Stimulated activated CD4-positive, alpha-beta T cell treated with anti-CD3 and anti-CD28 coated beads, Interleukin-1b, Interleukin-23, amount 100 ng/mL, for 48 hours (primary cell): ENCODE data around the gene VDAC2.
"Not testable (repeated sequence)": the region's sequence is repeated elsewhere in the genome, so short reads cannot be mapped to it uniquely, and the experiment has no call there.

Experiments
- DNase-seq: peaks from one replicate; pipeline ENCODE4 v3.0.0-alpha.2; 2020

The VDAC2 gene, protein sequence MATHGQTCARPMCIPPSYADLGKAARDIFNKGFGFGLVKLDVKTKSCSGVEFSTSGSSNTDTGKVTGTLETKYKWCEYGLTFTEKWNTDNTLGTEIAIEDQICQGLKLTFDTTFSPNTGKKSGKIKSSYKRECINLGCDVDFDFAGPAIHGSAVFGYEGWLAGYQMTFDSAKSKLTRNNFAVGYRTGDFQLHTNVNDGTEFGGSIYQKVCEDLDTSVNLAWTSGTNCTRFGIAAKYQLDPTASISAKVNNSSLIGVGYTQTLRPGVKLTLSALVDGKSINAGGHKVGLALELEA

DNA sequence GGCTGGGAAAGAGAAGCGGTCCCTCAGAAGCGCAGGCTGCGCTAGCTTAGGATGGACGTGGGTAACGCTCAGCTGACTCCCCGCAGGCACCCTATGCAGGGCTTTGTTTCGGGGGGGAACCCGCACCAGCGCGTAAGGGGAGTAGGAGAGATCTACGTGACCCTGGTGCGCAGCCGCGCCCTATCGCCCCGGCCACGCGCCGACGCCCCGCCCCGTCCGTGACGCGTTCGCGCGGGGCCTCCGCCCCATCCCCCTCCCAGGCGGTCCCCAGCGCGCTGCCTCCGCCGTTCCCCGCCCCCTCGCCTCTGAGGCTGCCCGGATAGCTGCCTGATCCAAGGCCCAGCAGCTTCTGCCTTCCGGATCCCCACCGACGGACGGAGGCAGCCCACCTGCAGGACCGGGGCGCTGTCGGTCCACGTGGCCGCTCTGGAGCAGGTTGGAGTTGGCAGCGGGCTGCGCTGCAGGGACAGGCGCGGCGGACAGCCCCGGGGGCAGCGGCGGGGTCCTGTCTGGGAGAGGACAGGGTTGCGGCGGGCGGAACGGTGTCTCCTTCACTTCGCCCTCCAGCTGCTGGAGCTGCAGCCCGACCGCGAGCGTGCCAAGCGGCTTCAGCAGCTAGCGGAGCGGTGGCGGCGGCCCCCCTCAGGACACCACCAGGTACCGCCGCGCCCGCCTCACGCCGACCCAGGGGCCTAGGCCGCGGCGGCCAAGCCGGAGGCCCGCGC lies at the start of gene VDAC2:
Gene VDAC2 (plus strand): TSS at position 515 of the 725 bp plus-strand sequence. CDS start 363 bp downstream, outside the sequence.
- DNase-seq = peak; percentile 92

DNA sequence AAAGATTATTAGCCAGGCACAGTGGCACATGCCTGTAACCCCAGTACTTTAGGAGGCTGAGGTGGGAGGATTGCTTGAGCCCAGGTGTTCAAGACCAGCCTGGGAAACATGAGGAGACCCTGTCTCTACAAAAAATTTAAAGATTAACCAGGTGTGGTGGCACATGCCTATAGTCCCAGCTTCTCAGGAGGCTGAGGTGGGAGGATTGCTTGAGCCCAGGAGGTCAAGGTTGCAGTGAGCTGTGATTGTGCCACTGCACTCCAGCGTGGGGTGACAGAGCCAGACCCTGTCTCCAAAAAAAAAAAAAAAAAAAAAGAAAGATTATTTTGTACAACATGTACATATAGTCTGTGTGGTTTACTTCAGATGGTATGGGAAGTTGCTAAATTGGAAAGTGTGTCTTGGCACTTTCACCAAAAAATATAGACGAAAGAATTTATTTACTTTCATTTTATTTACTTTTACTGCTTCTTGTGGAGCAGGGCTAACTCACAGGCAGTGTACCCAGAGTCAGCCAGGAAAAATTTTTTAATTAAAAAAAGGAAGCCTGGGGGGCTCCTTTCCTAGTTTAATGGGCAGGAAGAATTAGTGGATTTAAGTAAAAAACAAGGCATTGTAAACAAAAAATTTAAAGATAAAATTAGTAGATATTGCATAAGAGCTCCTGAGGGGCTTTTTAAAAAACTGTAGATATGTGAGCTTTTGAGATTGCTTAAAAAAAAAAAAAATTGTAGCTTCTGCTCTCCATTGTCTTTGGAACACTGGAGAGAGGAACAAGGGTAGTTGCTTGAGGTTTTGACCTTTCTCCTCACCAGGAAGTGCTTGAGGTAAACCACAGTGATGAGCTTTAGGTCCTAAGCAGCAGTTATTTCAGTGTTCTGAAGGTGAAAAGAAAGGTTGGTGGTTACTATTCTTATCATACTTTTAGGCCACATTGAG lies 44.6 kb upstream of the VDAC2 start:
- no peak for DNase-seq

DNA sequence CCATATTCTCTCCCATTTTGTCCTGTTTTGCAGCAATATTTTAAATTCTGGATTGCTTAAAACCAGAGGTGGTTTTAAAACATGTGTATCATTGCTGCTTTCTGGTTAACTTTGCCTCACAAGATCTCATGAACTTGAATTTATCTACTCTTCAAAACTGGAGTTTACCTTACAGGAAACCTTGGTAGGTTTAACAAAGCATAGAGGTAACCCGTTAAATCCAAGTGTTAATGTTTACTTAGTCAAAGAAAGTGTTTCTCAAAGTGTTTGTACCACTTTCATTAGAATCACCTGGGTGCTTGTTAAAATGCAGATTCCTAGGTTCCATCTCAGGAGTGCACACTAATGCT lies 44.0 kb upstream of the VDAC2 start:
- no peak for DNase-seq

DNA sequence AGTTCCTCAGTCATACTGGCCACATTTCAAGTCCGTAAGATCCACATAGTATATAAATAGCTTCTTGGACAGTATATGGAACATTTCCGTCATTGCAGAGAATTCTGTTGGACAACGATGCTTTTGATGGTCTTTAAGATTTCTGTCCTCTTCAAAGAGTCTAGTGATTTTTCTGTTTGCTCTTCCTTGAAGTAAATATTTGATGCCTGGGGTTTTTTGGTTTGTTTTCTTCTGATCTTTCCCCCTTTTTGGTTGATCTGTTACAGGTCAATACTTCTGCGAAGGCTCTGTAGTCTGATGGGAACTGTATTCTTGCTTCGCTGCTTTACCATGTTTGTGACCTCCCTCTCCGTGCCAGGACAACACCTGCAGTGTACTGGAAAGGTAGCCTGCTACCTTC lies 42.3 kb upstream of the VDAC2 start:
- DNase-seq = no peak

DNA sequence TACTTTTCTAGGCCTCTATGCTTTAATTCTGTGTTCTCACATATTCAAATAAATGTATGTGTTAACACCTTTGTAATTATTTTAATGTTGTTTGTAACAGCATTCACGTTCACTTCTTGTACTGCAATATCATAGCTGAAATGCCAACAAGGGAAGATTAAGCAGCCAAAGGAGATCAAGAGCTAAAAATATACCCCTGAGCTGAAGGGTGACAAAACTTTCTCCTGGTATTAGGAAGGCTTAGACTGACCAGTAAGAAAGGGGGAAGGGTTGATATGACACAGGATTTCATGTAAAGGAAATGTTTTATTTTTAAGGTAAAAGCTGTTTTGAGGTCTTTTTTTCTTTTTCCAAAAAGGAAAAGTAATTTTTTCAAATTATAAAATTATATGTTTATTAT lies 40.4 kb upstream of the VDAC2 start:
- no peak for DNase-seq

DNA sequence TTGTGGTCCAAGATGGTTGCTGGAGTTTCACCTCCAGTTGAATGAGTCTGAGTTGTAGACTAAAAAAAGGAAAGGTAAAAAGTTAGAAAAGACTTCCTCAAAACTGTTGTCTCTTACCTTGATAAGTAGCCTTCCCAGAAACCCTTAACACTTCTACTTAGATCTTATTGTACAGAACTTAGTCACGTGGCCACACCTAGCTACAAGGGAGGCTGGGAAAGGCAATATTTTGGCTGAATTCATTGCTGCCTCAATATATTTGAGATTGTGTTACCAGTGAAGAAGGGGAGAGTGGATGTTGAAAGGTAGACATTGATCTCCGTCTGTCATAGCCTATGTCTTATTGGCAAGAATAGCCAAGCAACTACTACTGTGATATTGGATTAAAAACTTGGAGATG lies 35.5 kb upstream of the VDAC2 start:
- DNase-seq = no peak

DNA sequence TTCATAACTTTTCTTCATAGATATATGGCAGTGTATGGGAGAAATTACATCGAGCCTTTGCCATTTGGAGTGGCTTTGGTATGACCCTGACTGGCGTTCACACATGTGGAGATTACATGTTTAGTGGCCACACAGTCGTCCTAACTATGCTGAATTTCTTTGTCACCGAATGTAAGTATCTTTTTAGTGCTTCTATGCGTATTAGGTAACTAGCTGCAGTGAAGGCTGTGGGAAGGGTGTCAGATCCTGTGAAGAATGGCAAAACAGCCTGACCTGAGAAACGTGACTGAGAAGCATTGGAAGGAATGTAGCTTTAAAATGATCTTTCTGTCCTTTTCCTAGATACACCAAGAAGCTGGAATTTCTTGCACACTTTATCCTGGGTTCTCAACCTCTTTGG lies 34.5 kb upstream of the VDAC2 start:
- DNase-seq = no peak

DNA sequence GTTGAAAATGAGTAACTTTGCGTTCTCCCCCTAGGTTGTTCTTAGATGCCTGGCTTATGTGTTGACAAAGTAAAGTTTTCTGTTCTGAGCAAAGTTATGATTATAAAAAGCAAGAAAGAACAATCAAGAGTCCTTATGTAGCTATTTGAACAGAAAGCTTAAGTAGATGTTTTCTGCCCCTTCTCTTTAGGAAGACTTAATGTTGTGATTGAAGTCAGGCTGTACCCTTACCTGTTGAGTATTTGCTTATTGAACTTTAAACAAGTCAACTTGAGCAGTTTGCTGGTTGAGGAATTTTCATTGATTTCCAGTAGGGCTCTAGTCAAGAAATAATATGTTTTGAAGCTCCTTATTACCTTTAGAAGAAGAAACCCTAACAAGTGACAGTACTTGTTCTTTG lies 33.9 kb upstream of the VDAC2 start:
- DNase-seq = no peak

GRCh38 chr10:75179657-75180177 lies 30.9 kb upstream of the VDAC2 start:
- no peak for DNase-seq

- DNase-seq = no peak
Measured at GRCh38 chr10:75180592-75180991, 30.0 kb upstream of the VDAC2 start.

DNA sequence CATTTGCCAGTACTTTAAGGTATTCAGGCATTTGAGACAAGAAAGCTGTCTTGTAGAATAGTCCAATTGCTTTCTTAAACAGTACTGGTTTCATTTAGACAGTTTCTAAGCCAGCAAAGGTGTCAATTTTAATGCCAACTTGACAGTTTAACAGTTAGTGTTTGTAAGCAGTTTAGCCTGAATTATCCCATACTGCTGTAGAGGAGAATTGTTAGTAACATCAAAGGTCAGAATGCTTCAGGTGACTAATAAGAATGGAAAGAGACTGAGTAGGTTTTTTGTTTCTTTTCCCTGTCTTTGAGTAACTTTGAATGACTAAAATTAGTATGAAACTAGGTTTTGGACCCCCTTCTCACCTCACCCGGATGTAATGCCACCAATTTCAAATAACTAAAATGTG lies 29.5 kb upstream of the VDAC2 start:
- no peak for DNase-seq

DNA sequence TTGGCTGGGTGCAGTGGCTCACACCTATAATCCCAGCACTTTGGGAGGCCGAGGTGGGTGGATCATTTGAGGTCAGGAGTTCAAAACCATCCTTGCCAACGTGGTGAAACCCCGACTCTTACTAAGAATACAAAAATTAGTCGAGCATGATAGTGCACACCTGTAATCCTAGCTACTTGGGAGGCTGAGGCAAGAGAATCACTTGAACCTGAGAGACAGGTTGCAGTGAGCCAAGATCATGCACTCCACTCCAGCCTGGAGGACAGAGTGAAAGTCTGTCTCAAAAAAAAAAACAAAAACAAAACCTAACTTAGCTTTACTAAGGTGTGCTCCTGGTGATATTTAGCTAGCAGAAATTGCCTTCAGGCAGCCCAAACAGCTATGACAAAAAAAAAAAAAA lies 24.3 kb upstream of the VDAC2 start:
- no peak for DNase-seq

GRCh38 chr10:75187961-75188426 lies 22.6 kb upstream of the VDAC2 start:
- peak; percentile 63 for DNase-seq

- DNase-seq = not testable (repeated sequence)
Measured at GRCh38 chr10:75188522-75188921, 22.1 kb upstream of the VDAC2 start.

DNA sequence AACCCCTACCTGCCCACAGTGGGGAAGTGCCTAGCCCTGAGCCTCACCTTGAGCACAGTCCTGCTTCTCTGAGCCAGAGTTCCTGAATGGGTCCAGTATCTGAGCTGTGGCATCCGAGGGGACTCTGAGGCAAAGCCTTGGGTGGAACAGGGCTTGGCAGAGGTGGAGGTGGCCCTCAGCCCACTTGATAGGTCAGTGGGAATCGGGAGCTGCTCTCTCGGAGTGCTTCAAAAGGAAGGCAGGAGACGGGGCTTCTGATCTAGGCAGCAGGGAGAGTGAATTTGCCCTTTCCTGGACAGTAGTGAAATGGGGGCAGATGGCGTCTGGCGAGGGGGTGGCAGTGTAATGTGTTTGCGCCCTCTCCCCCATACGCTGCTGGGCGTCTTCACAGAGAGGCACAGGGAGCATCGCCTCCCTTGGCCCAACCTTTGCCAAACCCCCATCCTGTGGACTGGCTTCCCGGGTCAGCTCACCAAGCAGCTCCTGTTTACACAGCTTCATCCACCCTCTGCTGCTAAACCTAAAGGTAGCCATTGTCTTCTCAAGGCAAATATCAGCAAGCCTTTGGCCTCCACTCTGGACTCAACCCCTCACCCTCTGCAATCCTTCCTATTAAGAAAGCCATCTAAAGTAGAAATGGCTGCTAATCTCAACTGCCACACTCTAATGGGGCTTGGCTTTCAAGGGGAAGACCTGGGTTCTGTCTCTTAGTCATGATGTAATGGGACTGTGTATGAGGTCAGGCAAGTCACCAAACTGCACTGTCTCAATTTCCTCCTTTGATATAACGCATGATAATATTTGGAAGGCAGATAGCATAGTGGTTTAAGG lies 21.1 kb upstream of the VDAC2 start:
- DNase-seq = no peak

DNA sequence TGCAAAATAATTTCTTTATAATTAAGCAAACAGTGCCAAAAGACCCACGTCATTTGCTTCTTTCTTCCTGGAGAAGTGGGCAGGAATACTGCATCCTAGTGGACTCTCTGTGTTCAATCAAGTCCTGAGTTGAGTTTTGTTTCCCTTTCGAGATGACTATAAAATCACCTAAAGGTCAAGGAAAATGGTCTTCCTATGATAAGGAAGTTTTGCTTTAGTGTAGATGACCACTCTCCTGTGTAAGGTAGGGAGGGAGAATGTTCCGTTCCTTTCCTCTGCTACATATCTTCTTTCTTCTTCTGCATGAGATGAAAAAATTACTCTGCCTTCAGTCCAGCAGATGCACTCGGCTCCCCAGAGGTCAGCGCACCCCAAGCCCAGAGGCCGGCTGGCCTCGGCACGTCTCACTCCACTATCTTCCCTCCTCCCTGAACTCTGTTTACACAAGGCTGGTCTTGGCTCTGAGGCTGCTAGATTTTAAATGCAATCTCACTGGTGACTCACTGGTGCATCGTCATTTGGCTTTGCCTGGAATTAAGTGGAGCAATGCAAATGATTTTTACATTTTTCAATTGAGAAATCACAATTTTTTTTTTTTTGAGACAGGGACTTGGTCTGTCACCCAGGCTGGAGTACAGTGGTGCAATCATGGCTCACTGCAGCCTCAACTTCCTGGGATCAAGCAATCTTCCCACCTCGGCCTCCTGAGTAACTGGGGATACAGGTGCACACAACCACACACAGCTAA lies 18.6 kb upstream of the VDAC2 start:
- no peak for DNase-seq

GRCh38 chr10:75194625-75195024 lies 16.0 kb upstream of the VDAC2 start:
- DNase-seq = not testable (repeated sequence)

- DNase-seq = no peak
Measured at GRCh38 chr10:75195035-75195763, 15.4 kb upstream of the VDAC2 start.

GRCh38 chr10:75197066-75197465 lies 13.5 kb upstream of the VDAC2 start:
- DNase-seq = no peak

GRCh38 chr10:75197906-75198305 lies 12.7 kb upstream of the VDAC2 start:
- no peak for DNase-seq

DNA sequence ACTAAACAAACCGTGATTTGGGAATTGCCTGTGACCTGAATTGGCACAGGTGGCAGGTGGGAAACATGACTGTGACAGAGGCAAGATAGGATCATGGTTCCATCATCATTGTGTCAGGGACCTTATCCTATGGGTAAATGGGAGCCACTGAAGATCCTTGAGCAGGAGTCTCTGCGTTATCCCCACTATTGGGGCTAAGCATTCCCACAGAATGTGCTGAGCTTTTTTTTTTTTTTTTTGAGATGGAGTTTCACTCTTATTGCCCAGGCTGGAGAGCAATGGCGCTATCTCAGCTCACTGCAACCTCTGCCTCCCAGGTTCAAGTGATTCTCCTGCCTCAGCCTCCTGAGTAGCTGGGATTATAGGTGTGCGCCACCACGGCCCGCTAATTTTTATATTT lies 10.6 kb upstream of the VDAC2 start:
- DNase-seq = not testable (repeated sequence)
